CD8-positive, alpha-beta memory T cell (primary cell): ENCODE results near the gene MORN3. TPM values are rescaled to one million over a fixed set of nuclear protein-coding genes. Genes with fewer than 3 reads are reported as not detected.
A peak's percentile ranks its signal among the peaks of the same experiment; 100 is the strongest.

Experiments used
- CTCF ChIA-PET: fragments of 350-600 bp; sonication (Branson Sonifier 250); formaldehyde crosslinking; loops from one replicate; lab custom pipeline; 2021; ENCODE audit warnings: antibody characterized with exemption; lab: Charles Lee
- POLR2A ChIA-PET: fragments of 350-600 bp; sonication (Branson Sonifier 250); formaldehyde crosslinking; loops from one replicate; lab custom pipeline; 2021; ENCODE audit warnings: antibody characterized with exemption; lab: Charles Lee
- DNase-seq, 5 donors: peaks; one replicate each; pipeline versions ENCODE4 v3.0.0 to v3.0.0-alpha.2; 2020 to 2022; ENCODE audit warnings: mixed read lengths in 1 of 5
- H3K27ac ChIP-seq: one replicate; pipeline ENCODE4 v1.7.0; 2013; ENCODE audit warnings: low read depth, mild to moderate bottlenecking, low read length, moderate library complexity
- H3K27me3 ChIP-seq: 2 replicates; pipeline ENCODE4 v1.7.0; 2013; ENCODE audit warnings: low read length, mild to moderate bottlenecking; ENCODE audit not compliant: insufficient read depth, poor library complexity, severe bottlenecking
- H3K36me3 ChIP-seq: 2 replicates; pipeline ENCODE4 v1.7.0; 2013; ENCODE audit warnings: mild to moderate bottlenecking, low read length, moderate library complexity; ENCODE audit not compliant: insufficient read depth
- H3K4me1 ChIP-seq: 2 replicates; pipeline ENCODE4 v1.7.0; 2013; ENCODE audit warnings: mild to moderate bottlenecking, low read length, moderate library complexity; ENCODE audit not compliant: insufficient read depth
- H3K4me3 ChIP-seq: 2 replicates; pipeline ENCODE4 v1.7.0; 2013; ENCODE audit warnings: mild to moderate bottlenecking, low read length
- H3K9me3 ChIP-seq: 2 replicates; pipeline ENCODE4 v1.7.0; 2013; ENCODE audit warnings: mild to moderate bottlenecking, low read length
- H3K27ac Mint-ChIP-seq, 8 donors: one replicate each; pipeline ENCODE4 v1.8.0; 2020 to 2021; ENCODE audit warnings: mixed read lengths in 8 of 8, mild to moderate bottlenecking in 6 of 8, inconsistent platforms in 3 of 8, moderate library complexity in 3 of 8
- H3K27me3 Mint-ChIP-seq, 2 donors: one replicate each; pipeline ENCODE4 v1.8.0; 2020 to 2021; ENCODE audit warnings: mixed read lengths in 2 of 2, mild to moderate bottlenecking in 1 of 2, moderate library complexity in 1 of 2
- H3K36me3 Mint-ChIP-seq, 3 donors: one replicate each; pipeline ENCODE4 v1.8.0; 2020 to 2021; ENCODE audit warnings: mixed read lengths in 3 of 3, inconsistent platforms in 1 of 3, mild to moderate bottlenecking in 1 of 3
- H3K4me1 Mint-ChIP-seq, 3 donors: one replicate each; pipeline ENCODE4 v1.8.0; 2020 to 2021; ENCODE audit warnings: mixed read lengths in 3 of 3, inconsistent platforms in 1 of 3, mild to moderate bottlenecking in 1 of 3
- H3K4me3 Mint-ChIP-seq, 7 donors: one replicate each; pipeline ENCODE4 v1.8.0; 2020 to 2021; ENCODE audit warnings: mixed read lengths in 7 of 7, mild to moderate bottlenecking in 6 of 7, moderate library complexity in 4 of 7, inconsistent platforms in 2 of 7
- H3K9me3 Mint-ChIP-seq, 5 donors: one replicate each; pipeline ENCODE4 v1.8.0; 2020 to 2022; ENCODE audit warnings: mixed read lengths in 5 of 5, mild to moderate bottlenecking in 3 of 5, moderate library complexity in 2 of 5, inconsistent platforms in 1 of 5
- polyA plus RNA-seq: library from polyadenylated mRNA; unstranded; fragments of 300-500 nt; fragmentation: Illumina TruSeq; gene quantifications from one replicate; pipeline ENCODE4 v1.2.3, GENCODE V29; 2021
- total RNA-seq, 2 experiments: library from RNA; stranded (reverse); gene quantifications; one replicate each; pipeline ENCODE4 v1.2.3, GENCODE V29; 2021

Gene MORN3
- total and polyA plus RNA-seq, 3 experiments from 2014 or later: 1.8 to 6.5 (median 2.5) TPM

GRCh38 chr12:121626853-121627640, 42.4 kb downstream of the MORN3 start:
- Mint-ChIP-seq H3K4me1 (peaks cover 49 to 63% (median 51%) of the 10 kb centered on the region in 3 donors), H3K27ac (peak overlapping the region; percentile 98 to 99 (median 98)), H3K4me3 (peak overlapping the region; percentile 95 to 100 (median 97)), H3K27me3 (peaks cover 0 to 3% of the 10 kb centered on the region in 2 donors), H3K36me3 (peaks cover 0 to 32% (median 2%) of the 10 kb centered on the region in 3 donors), H3K9me3 (no peaks in the 10 kb centered on the region)
- Histone ChIP-seq H3K4me3 (peak overlapping the region; percentile 95), H3K4me1 (peaks cover 55% of the 10 kb centered on the region), H3K36me3 (peaks cover 5% of the 10 kb centered on the region), H3K9me3 (no peaks in the 10 kb centered on the region), H3K27ac (peak overlapping the region; percentile 95), H3K27me3 (no peaks in the 10 kb centered on the region)
- DNase-seq: peak; percentile 79 to 94 (median 87)
- CTCF ChIA-PET: interaction anchor here (0.6 to 11.2 kb wide), 28 partner anchors 8 to 185 kb away, joined by 3 to 150 read pairs (median 4); partner anchors contain the start of genes KDM2B, MORN3 and TMEM120B
- POLR2A ChIA-PET: interaction anchor here (0.5 to 3.0 kb wide), 25 partner anchors 10 to 177 kb away, joined by 3 to 54 read pairs (median 5); partner anchors contain the start of genes SETD1B and TMEM120B

- Mint-ChIP-seq H3K36me3 (peaks cover 0 to 28% (median 2%) of the 10 kb centered on the region in 3 donors), H3K9me3 (no peaks in the 10 kb centered on the region), H3K27ac (peak within 1 kb of the TSS; percentile 98 to 99 (median 98)), H3K4me1 (peaks cover 43 to 57% (median 43%) of the 10 kb centered on the region in 3 donors), H3K4me3 (peak within 1 kb of the TSS; percentile 95 to 100 (median 97)), H3K27me3 (peaks cover 0 to 3% of the 10 kb centered on the region in 2 donors)
- Histone ChIP-seq H3K27ac (peak within 1 kb of the TSS; percentile 95), H3K4me3 (peak within 1 kb of the TSS; percentile 95), H3K27me3 (no peaks in the 10 kb centered on the region), H3K36me3 (peaks cover 5% of the 10 kb centered on the region), H3K9me3 (no peaks in the 10 kb centered on the region), H3K4me1 (peaks cover 47% of the 10 kb centered on the region)
- CTCF ChIA-PET: interaction anchor here (0.8 to 11.2 kb wide), 21 partner anchors 11 to 186 kb away, joined by 3 to 150 read pairs (median 7); partner anchors contain the start of genes KDM2B, MORN3 and TMEM120B
- DNase-seq: peak; percentile 95 to 98 (median 96)
- POLR2A ChIA-PET: interaction anchor here (0.5 to 3.0 kb wide), 23 partner anchors 11 to 180 kb away, joined by 3 to 54 read pairs (median 5); partner anchors contain the start of gene SETD1B
Observed at GRCh38 chr12:121626087-121626852, 43.2 kb downstream of the MORN3 start, which contains the start of gene ORAI1. ORAI1 (plus strand) TSS chr12:121626530.

GRCh38 chr12:121620333-121620891, 49.0 kb downstream of the MORN3 start:
- Mint-ChIP-seq H3K27me3 (no peaks in the 10 kb centered on the region), H3K9me3 (no peaks in the 10 kb centered on the region), H3K4me1 (peaks cover 9 to 11% (median 9%) of the 10 kb centered on the region in 3 donors), H3K4me3 (no peak overlapping the region), H3K36me3 (no peaks in the 10 kb centered on the region), H3K27ac (peak overlapping the region in 1 of 8 donors; percentile 18)
- H3K4me3 ChIP-seq: no peak overlapping the region
- no peak overlapping the region for H3K27ac ChIP-seq
- H3K9me3 ChIP-seq: no peaks in the 10 kb centered on the region
- no peaks in the 10 kb centered on the region for H3K27me3 ChIP-seq
- ChIA-PET POLR2A (interaction anchor here (0.6 to 1.5 kb wide), 2 partner anchors 41 to 149 kb away, joined by 3 to 23 read pairs; no protein-coding TSS in a partner anchor), CTCF (interaction anchor here (0.6 to 1.5 kb wide), 2 partner anchors 22 to 68 kb away, joined by 3 to 4 read pairs; no protein-coding TSS in a partner anchor)
- H3K4me1 ChIP-seq: peaks cover 7% of the 10 kb centered on the region
- no peaks in the 10 kb centered on the region for H3K36me3 ChIP-seq
- DNase-seq: no peak

- Mint-ChIP-seq H3K36me3 (peaks cover 0 to 3% (median 0%) of the 10 kb centered on the region in 3 donors), H3K27me3 (no peaks in the 10 kb centered on the region), H3K27ac (no peak overlapping the region), H3K4me1 (peaks cover 9 to 12% (median 11%) of the 10 kb centered on the region in 3 donors), H3K9me3 (no peaks in the 10 kb centered on the region), H3K4me3 (no peak overlapping the region)
- CTCF ChIA-PET: interaction anchor here (0.6 to 2.5 kb wide), 3 partner anchors 8 to 62 kb away, joined by 3 to 6 read pairs (median 3); no protein-coding TSS in a partner anchor
- Histone ChIP-seq H3K4me3 (no peak overlapping the region), H3K4me1 (no peaks in the 10 kb centered on the region), H3K9me3 (no peaks in the 10 kb centered on the region), H3K36me3 (no peaks in the 10 kb centered on the region), H3K27ac (no peak overlapping the region), H3K27me3 (no peaks in the 10 kb centered on the region)
- POLR2A ChIA-PET: no interaction called here
- no peak for DNase-seq
Observed at GRCh38 chr12:121618659-121619233, 50.7 kb downstream of the MORN3 start.

- Mint-ChIP-seq H3K27ac (peak overlapping the region in 7 of 8 donors; percentile 22 to 91 (median 80)), H3K27me3 (no peaks in the 10 kb centered on the region)
- CTCF ChIA-PET: interaction anchor here (0.7 to 1.7 kb wide), 4 partner anchors 36 to 136 kb away, joined by 3 to 6 read pairs (median 4); no protein-coding TSS in a partner anchor
Observed at GRCh38 chr12:121614872-121615467, 54.5 kb downstream of the MORN3 start.

GRCh38 chr12:121613462-121613861, 56.0 kb downstream of the MORN3 start:
- DNase-seq: no peak
- Mint-ChIP-seq H3K36me3 (peaks cover 0 to 3% (median 2%) of the 10 kb centered on the region in 3 donors), H3K27ac (no peak overlapping the region), H3K4me1 (peaks cover 8 to 13% (median 10%) of the 10 kb centered on the region in 3 donors), H3K9me3 (no peaks in the 10 kb centered on the region), H3K27me3 (no peaks in the 10 kb centered on the region), H3K4me3 (peak overlapping the region in 1 of 7 donors; percentile 44)
- Histone ChIP-seq H3K36me3 (no peaks in the 10 kb centered on the region), H3K4me1 (no peaks in the 10 kb centered on the region), H3K4me3 (no peak overlapping the region), H3K27me3 (no peaks in the 10 kb centered on the region), H3K27ac (no peak overlapping the region), H3K9me3 (no peaks in the 10 kb centered on the region)
- POLR2A ChIA-PET: no interaction called here
- CTCF ChIA-PET: interaction anchor here (0.7 to 1.7 kb wide), 4 partner anchors 19 to 61 kb away, joined by 3 to 6 read pairs (median 3); no protein-coding TSS in a partner anchor

More at GRCh38 chr12:121614872-121615467, 54.5 kb downstream of the MORN3 start:
- no peaks in the 10 kb centered on the region for H3K27me3 ChIP-seq
- POLR2A ChIA-PET: interaction anchor here (0.6 to 1.1 kb wide), 5 partner anchors 12 to 217 kb away, joined by 3 to 10 read pairs (median 5); no protein-coding TSS in a partner anchor
- no peaks in the 10 kb centered on the region for H3K4me1 ChIP-seq
- Mint-ChIP-seq H3K4me1 (peaks cover 8 to 10% (median 9%) of the 10 kb centered on the region in 3 donors), H3K4me3 (peak overlapping the region in 4 of 7 donors; percentile 28 to 66 (median 36)), H3K36me3 (peaks cover 0 to 3% (median 0%) of the 10 kb centered on the region in 3 donors), H3K9me3 (no peaks in the 10 kb centered on the region)
- no peaks in the 10 kb centered on the region for H3K9me3 ChIP-seq
- H3K27ac ChIP-seq: no peak overlapping the region
- peak in 2 of 5 donors; percentile 8 to 31 for DNase-seq
- no peaks in the 10 kb centered on the region for H3K36me3 ChIP-seq
- H3K4me3 ChIP-seq: no peak overlapping the region
